ENCODE measurements around the gene SLC25A42. TPM values are rescaled to one million over a fixed set of nuclear protein-coding genes. Genes with fewer than 3 reads are reported as not detected.

Gene SLC25A42
- total RNA-seq, 1 experiment from 2014 or later: 3.5 TPM

DNA sequence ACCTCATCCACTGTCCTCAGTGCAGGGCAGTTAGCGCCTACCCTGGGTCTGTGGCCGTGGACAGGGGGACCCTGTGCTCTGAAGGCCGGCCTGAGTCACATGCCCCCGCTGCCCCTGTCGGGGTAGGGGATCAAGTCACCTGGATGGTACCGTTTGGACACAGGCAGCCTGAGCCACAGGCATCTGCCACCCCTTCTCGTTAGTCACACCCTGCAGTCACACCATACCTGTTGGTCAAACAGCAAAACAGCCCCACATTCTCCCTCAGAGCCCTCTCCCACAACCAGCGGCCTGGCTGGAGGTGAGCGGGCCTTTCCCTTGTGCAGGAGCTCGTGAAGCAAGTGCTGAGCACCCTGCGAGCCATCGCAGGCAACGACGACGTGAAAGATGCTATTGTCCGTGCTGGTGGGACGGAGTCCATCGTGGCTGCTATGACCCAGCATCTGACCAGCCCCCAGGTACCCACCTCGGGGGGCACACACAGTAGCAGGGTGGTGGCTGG lies 8.8 kb upstream of the SLC25A42 start:
- Histone ChIP-seq H3K36me3 (ENCODE audit: insufficient read depth, low read length, poor library complexity, severe bottlenecking) (peaks cover 45% of the 10 kb centered on the region), H3K27ac (ENCODE audit: low read depth, low read length, poor library complexity, severe bottlenecking) (no peak overlapping the region), H3K4me1 (ENCODE audit: insufficient read depth, low read length, poor library complexity, severe bottlenecking) (no peaks in the 10 kb centered on the region), H3K27me3 (replicated peaks; ENCODE audit: insufficient read depth, low read depth, low read length, poor library complexity) (no peaks in the 10 kb centered on the region), H3K9me3 (ENCODE audit: low read depth, low read length, poor library complexity, severe bottlenecking) (no peaks in the 10 kb centered on the region), H3K4me3 (ENCODE audit: low read depth, low read length, poor library complexity, severe bottlenecking) (no peak overlapping the region)
- intact Hi-C loops (cut with micrococcal nuclease; ENCODE audit: unreplicated experiment): loop anchor here (5.0 kb wide), 1 partner anchor 57 kb away; no protein-coding TSS in a partner anchor
- no peak for DNase-seq (ENCODE audit: low spot score)
- POLR2A ChIA-PET (ENCODE audit: low non-redundant PET): no interaction called here
- CTCF ChIA-PET: no interaction called here
- TF ChIP-seq EZH2 (IDR thresholded peaks at IDR 0.05; ENCODE audit: borderline replicate concordance, low read depth, low read length, poor library complexity, severe bottlenecking) (no peak), CTCF (conservative IDR thresholded peaks at IDR 0.05; ENCODE audit: low read depth, low read length) (no peak)
- BruUV-seq (replicated peaks): no TSS peak

- H3K36me3 ChIP-seq (ENCODE audit: insufficient read depth, low read length, poor library complexity, severe bottlenecking): peaks cover 45% of the 10 kb centered on the region
- ChIA-PET CTCF (no interaction called here), POLR2A (ENCODE audit: low non-redundant PET) (no interaction called here)
- no peaks in the 10 kb centered on the region for H3K4me1 ChIP-seq (ENCODE audit: insufficient read depth, low read length, poor library complexity, severe bottlenecking)
- no peak overlapping the region for H3K27ac ChIP-seq (ENCODE audit: low read depth, low read length, poor library complexity, severe bottlenecking)
- H3K27me3 ChIP-seq (replicated peaks; ENCODE audit: insufficient read depth, low read depth, low read length, poor library complexity): no peaks in the 10 kb centered on the region
- H3K9me3 ChIP-seq (ENCODE audit: low read depth, low read length, poor library complexity, severe bottlenecking): no peaks in the 10 kb centered on the region
- intact Hi-C loops (cut with micrococcal nuclease; ENCODE audit: unreplicated experiment): no loop called here
- BruUV-seq (replicated peaks): no TSS peak
- DNase-seq (ENCODE audit: low spot score): no peak
- no peak for TF ChIP-seq CTCF (conservative IDR thresholded peaks at IDR 0.05; ENCODE audit: low read depth, low read length)
- TF ChIP-seq EZH2 (IDR thresholded peaks at IDR 0.05; ENCODE audit: borderline replicate concordance, low read depth, low read length, poor library complexity, severe bottlenecking): no peak
- no peak overlapping the region for H3K4me3 ChIP-seq (ENCODE audit: low read depth, low read length, poor library complexity, severe bottlenecking)
These were observed 8.1 kb upstream of the SLC25A42 start for GRCh38 chr19:19055701-19056100.

DNA sequence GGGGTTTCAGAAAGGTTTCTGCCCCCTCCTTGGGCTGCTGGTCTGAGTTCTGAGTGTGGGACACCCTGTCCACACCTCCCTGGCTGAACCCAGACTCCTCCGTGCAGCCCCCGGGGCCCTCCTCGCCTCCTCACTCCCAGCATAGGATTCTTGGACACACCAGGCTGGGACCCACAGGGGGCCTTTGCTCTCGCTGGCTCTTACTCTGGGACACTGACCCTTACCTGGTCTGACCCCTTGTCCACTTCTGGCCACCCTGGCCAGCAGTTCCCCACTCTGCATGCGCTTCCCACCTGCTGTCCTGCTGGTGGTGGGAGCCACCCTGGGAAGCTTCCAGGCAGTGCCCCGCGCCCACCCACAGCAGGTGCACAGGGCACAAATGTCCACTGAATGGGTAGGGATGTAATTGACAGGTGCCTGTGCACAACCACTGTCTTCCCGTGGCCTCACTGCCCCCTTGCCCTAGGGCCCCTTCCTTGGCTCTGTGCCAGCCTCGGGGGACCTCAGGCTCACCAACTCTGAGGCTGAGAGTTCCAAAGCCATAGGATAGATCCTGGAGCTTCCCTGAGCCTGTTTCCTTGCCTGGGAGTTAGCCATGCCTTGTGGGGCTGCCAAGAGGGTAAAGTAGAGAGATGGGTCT lies 7.0 kb upstream of the SLC25A42 start:
- Histone ChIP-seq H3K4me3 (ENCODE audit: low read depth, low read length, poor library complexity, severe bottlenecking) (no peak overlapping the region), H3K27ac (ENCODE audit: low read depth, low read length, poor library complexity, severe bottlenecking) (no peak overlapping the region), H3K4me1 (ENCODE audit: insufficient read depth, low read length, poor library complexity, severe bottlenecking) (no peaks in the 10 kb centered on the region), H3K36me3 (ENCODE audit: insufficient read depth, low read length, poor library complexity, severe bottlenecking) (peaks cover 40% of the 10 kb centered on the region), H3K9me3 (ENCODE audit: low read depth, low read length, poor library complexity, severe bottlenecking) (no peaks in the 10 kb centered on the region), H3K27me3 (replicated peaks; ENCODE audit: insufficient read depth, low read depth, low read length, poor library complexity) (no peaks in the 10 kb centered on the region)
- CTCF ChIA-PET: interaction anchor here (0.7 kb wide), 1 partner anchor 28 kb away, joined by 7 read pairs; no protein-coding TSS in a partner anchor
- no TSS peak for BruUV-seq (replicated peaks)
- intact Hi-C loops (cut with micrococcal nuclease; ENCODE audit: unreplicated experiment): no loop called here
- no peak for DNase-seq (ENCODE audit: low spot score)
- POLR2A ChIA-PET (ENCODE audit: low non-redundant PET): no interaction called here
- TF ChIP-seq EZH2 (IDR thresholded peaks at IDR 0.05; ENCODE audit: borderline replicate concordance, low read depth, low read length, poor library complexity, severe bottlenecking): no peak
- TF ChIP-seq CTCF (conservative IDR thresholded peaks at IDR 0.05; ENCODE audit: low read depth, low read length): no peak

Data from A673 (cell line).